NCI-H345 treated with DMSO at 0.1 percent for 48 hours (cell line): Measurements from ENCODE around the gene HDAC4.
"Not testable (repeated sequence)": the region's sequence is repeated elsewhere in the genome, so short reads cannot be mapped to it uniquely, and the experiment has no call there.

Experiments
- DNase-seq: peaks from one replicate; lab custom pipeline; 2025; ENCODE audit not compliant: unreplicated experiment; lab: John Stamatoyannopoulos, UW

Gene HDAC4

DNA sequence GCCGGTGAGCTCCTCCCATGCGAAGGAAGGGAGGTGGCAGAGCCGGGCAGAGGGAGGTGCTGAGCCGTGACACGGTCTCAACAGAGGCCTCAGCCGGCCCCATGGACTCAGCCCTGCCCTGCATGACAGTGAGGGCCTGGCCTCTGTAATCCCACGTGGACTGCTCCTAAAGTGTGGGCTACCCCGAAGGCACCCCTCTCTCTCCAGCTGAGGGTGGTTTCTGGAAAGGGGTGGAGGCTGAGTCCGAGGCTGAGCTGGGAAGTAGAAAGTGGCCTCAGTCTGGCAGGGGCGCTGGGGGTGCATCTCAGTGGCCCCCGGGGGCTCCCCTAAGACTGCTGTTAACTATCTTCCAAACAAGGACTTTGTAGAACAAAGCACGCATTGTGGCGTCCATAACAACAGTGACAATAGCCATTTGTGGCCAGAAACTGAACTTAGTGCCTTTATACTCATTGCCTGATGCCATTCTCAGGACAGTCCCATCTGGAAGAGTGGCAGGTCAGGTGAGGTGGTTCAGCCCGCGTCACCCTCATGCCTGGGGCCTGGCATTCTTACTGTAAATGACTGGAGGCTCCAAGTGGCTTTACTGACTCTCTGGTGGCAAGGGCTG lies 360.6 kb downstream of the HDAC4 start:
- DNase-seq: no peak

DNA sequence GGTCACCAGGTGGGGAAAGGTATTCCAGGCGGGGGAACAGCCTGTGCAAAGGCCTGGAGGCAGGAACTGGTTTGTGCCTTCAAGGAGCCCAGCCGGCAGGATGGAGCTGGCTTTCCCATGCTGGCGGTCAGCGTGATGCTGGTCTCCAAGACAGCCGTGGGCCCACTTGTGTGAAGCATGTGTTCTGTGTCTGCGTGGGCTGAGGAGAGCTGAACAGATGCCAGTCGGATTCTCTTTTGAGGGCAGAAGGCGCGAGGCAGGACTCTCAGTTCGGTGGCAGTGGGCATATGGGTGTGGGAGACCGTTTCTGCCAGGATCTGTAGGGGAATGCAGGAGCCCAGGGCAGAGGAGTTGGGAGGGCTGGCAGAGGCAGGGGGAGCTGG lies 361.4 kb downstream of the HDAC4 start:
- DNase-seq: no peak

DNA sequence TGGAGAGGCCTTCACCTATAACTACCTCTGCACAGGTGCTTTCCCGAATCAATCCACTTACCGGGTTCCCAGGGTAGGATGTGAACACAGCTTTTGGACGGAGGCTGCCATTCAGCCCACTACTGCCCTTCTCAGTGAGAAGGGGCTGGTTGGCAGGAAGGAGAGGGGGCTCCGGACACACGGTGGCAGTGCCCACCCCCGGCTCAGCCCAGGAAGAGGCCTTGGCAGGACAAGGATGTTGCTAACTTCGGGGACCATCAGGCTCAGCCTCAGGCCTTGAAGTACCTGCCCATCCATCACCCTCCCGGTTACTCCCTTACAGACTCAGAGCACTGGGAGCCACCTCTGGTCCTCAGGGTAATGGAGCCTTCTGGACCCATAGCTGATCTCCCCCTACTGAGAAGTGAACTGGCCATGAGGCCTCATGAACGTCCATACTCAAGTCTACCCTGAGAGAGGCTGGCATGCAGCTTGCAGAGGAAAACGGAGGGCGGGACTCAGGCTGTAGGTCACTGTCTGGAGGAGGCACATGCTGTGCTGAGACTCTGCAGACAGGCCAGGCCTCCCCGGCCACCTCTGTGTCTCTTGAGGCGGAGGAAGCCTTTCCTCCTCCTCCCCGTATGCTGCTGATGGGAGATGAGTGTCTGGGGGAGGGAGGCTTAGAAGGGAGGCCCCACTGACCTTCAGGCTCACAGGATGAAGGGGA lies 361.9 kb downstream of the HDAC4 start:
- no peak for DNase-seq

DNA sequence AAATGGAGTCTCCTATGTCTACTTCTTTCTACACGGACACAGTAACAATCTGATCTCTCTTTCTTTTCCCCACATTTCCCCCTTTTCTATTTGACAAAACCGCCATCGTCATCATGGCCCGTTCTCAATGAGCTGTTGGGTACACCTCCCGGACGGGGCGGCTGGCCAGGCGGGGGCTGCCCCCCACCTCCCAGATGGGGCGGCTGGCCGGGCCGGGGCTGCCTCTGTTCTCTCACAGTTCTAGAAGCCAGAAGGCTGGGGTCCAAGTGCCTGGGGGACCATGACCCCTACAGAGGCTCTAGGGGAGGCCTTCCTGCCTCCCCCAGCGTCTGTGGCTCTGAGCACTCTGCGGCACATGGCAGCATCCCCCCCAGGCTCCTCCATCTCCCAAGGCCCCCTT lies 362.5 kb downstream of the HDAC4 start:
- DNase-seq: not testable (repeated sequence)

DNA sequence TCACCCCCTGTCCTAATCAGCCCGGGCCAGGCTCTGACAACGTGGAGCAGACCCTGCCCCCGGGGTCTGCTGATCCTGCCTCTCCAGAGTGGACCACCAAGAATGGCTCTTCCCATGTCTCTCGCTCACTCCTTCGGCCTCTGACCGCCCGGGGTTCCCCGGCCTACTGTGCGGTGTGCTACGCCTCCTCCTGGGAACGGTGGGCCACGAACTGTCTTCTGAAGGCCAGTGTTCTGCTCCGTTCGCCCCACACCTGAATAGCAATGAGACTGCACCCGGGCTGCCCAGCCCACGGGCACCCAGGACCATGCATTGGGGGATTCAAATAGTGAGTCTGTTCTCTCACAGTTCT lies 363.3 kb downstream of the HDAC4 start:
- DNase-seq: no peak

DNA sequence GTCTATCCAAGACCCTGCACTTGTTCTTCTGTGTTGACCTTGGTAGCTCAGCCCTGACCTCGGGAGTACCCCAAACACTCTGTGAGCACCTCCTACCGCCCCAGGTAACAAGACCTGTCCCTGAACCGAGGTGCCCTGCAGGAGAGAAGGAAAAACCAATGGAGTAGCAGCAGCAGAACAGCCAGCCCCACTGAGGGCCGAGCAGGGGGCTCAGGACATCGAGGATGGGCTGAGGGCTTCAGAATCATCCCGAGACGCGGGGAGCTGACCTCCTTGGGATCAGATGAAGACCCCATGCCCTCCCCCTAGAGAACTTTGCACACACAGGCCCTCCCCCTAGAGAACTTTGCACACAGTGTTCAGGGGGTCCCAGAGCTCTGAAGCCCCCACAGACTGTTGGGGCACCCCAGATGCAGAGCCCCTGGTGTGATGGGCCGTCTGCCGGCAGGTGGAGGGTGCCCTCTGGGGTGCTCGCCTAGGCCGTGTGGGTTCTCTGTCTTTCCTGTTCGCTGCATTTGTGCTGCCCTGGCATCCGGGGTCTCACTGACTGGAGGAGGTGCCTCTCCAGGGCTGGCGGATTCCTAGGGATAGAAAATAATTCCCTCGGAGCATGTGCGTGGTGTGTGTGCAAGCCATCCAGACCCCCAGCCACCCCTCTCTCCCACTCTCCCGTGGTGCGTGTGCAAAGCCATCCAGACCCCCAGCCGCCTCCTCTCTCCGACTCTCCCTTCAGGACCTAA lies 363.8 kb downstream of the HDAC4 start:
- DNase-seq: no peak

DNA sequence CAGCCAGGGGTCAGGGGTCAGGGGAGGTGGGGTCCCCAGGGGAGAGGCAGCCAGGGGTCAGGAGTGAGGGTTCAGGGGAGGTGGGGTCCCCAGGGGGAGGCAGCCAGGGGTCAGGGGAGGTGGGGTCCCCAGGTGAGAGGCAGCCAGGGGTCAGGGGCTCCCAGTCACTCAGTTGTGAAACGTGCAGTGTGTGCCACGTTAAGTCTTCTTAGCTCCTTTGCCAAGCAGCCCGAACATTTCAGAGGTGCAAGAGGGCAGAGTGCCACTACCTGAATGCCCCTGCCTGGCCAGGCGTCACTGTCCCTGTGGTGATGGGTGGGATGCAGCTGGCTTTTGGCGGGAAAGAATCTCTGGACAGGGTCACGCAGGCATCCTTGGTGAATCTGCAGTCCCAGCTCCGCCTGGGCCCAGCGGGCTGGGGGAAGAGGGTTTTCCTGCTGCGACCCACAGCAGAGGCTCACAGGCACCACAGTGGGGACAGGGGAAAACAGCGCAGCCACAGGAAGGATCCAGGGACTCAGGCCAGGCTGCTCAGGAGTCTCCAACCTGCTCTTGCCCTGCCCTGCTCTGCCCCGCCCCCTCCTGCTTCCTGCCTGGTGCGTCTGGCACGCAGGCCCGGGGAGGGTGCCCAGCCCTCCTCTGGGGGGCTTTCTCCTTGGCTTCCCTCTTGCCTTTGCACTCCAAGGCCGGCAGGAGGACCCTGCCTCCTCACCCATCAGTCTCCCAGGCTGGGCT lies 364.7 kb downstream of the HDAC4 start:
- DNase-seq: no peak

DNA sequence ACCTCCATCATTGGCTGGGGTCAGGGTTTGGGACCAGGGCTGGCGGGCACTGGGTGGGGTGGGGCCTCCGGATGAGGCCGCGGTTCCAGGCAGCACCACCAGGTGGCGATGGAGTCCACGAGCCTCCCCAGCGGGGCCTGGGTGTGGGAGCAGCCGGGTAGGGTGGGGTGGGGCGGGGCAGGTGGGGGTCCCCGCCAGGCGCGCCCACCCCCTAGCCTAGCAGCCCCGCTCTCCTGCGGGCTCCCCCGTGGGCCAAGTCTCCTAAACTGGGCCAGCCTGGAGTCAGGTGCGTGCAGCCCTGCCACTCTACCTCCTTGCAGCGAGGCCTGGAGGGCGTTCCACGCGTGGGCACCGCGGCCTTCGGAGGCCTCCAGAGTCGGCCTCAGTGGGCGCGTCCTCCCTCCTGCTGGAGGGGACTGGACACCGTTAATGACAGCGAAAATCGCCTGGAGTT lies 365.4 kb downstream of the HDAC4 start:
- no peak for DNase-seq

DNA sequence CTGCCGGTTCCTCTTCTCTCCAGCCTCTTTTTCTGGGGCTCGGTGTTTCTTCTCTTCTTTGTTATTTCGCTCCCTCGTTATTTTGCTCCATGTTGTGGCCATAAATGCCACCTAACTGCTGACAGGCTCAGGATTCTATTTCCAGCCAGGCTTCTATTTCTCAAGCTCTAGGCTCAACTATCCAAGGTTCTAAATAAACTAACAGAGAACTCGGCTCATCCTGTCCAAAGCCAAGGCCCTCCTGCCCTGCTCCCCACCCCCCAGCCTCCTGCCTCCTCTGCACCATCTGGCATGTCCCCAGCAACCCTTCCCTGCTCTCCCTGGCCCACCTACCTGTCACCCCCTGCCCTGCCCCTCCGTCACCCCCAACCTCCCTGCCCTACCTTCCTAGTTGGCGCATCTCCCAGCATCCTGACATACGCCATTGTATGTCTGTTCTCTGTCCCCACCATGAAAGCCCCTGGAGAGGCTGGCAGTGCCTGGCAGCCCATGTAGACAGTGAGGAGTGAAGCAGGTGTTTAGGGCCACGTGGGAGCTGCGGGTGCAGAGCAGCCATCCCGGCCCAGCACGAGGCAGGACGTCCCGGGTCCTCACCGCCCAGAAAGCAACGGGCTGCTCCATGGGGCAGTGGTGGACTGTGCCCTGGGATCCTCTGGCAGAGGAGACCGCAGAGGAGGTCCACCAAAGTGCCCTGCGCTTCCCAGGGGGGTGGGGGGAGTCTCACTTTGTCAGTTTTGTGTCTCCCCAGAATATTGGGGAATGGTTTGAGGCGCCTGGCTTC lies 366.1 kb downstream of the HDAC4 start:
- no peak for DNase-seq

DNA sequence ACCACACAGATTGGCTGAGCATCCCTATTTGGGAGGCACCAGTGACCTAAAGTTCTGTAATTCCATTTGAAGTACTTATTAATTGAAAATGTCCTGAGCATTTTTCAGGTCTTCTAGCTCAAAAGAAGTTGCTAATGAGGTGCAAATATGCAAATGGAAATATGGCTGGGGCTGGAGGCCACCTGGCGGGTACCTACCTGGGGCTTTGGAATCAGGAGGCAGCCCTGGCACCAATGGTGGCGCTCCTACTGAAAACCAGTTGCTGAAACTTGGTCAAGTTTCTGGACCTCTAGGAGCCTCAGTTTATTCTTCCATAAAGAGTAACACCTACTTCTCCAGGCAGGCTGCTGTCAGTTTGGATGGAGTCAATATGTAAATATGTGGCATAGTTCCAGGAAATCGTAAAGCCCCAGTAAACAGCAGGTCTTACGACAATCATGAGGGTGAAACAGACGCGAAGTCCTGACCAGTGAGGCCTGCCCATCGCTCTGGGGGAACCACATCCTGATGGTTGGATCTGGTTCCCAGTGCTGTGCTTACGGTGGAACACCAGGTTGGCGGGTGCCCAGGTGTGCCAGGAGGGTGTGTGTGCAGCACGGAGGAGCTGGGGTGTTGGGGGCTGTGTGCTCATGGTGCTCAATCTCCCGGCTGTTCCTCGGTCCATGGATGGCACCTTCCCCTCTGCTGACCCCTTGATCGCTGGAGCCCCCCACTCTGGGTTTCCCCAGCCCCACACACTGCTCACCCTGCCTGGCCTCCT lies 366.8 kb downstream of the HDAC4 start:
- no peak for DNase-seq

DNA sequence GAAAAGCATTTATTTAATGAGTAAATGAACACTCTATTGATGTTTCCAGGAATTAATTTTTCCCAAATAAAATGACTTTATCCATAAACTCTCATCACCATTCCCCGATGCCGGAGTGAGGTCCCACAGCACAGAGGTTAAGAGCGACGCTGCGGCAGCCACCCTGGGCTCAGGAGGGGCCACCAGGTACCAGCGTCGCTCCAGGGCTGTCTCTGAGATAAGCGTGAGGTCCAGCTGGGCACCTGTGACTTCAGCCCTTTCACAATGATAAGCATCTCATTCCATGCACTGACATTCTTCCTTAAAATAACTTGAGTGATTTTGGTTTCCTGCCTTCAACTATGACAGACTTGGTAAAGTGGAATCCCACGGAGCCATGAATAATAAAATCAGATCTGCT lies 370.9 kb downstream of the HDAC4 start:
- no peak for DNase-seq

DNA sequence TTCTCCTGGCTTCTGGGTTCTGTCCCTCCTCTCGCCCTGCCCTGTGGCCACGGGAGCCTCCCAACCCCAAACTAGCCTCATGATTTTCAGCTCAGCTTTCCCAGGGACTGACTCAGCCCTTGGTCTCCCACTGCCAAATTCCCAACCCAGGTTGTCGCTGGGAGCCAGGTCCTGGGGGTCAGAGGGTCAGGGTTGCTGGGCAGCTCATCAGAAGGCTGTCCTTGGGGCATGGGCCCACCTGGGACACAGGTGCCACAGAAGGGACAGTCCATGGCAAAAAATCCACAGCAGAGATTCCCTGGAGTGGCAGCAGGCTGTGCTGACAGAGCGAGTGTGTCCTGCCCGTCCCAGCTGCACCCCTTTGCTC lies 372.6 kb downstream of the HDAC4 start:
- DNase-seq: no peak

DNA sequence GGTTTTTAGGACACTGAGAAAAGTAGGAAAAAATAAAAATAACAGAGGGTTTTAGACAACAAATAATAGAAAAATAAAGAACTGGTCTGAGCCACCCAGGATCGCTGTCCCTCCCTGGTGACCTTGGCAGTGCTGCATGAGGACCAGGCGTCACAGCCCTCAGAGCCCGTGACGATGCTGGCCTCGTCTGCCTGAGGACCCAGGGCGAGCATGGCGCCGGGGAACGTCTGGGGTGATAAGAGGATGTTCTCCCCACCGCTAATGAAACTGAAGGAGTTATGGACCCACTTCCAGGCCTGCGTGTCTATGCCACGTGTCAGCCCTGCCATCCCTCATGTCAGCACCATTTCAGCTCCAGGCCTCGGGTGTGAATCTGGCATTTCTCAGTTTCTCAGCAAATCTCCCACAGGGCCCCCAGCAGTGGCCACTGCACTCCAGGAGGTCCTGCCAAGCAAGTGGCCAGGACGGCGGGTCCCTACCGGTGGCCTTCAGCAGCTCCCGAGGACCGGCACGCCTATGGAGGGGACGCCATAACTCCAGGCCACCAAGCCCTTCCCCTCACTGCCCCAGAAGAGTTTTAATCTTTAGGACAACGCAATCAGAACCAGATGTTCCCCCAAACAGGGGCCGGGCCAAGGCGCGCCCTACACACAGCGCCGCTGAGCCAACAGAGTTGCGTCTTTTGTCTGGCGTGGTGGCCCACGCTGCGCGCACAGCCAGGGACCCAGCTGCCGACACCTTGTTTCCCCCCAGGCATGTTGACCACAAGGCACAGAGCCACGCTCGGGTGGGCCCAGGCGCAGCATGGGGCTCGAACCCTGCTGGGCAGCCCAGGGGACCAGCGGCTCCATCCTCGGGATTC lies 373.2 kb downstream of the HDAC4 start:
- no peak for DNase-seq

DNA sequence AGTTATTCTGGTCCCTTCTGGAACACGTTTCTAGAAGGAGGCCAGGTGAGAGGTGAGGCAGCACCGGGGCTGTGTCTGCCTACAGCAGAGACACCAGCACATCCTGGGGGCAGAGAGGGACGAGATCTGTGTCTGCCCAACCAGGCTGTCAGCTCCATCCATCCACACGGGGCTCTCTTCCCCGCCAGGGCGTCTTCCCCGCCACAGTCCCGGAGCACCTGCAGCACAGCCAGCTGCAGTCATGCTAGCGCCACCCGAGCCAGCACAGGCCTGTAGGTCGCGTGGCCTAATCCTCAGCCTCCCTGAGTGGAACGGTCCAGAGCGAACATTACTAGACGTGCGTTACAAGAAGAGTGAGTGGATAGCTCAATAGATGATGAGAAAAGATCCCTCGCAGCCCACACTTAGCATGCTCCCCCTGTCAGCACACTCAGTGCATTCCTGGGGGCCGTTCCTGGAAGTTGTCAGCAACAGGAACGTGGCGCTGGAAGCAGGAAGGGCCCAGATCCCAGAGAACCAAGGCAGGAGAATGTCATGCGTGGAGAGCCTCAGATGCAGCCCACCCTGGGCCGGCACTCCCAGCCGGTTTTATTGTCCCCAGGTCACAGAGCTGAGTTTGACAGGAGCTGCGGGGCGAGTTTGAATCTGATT lies 374.0 kb downstream of the HDAC4 start:
- no peak for DNase-seq

DNA sequence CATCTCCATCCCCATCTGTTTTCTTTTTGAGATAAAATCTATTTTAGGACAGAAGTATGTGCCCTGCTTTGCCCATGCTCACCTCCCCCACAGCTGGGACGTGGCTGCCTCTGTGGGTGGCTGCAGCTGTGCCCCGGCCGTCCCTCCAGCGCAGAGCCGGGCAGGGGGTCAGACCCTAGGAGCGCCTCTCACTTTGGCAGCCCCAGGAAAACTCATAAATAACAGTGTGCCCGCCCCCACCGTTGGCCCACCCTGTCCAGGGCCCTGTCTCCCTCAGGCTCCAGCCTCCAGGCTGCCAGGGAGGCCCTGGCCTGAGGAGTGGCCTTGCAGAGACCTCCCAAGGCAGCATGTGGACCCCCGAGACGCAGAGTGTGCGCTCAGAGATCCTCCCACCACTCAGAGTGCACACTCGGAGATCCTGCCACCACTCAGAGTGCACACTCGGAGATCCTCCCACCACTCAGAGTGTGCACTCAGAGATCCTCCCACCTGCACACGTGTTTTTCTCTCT lies 374.8 kb downstream of the HDAC4 start:
- no peak for DNase-seq

DNA sequence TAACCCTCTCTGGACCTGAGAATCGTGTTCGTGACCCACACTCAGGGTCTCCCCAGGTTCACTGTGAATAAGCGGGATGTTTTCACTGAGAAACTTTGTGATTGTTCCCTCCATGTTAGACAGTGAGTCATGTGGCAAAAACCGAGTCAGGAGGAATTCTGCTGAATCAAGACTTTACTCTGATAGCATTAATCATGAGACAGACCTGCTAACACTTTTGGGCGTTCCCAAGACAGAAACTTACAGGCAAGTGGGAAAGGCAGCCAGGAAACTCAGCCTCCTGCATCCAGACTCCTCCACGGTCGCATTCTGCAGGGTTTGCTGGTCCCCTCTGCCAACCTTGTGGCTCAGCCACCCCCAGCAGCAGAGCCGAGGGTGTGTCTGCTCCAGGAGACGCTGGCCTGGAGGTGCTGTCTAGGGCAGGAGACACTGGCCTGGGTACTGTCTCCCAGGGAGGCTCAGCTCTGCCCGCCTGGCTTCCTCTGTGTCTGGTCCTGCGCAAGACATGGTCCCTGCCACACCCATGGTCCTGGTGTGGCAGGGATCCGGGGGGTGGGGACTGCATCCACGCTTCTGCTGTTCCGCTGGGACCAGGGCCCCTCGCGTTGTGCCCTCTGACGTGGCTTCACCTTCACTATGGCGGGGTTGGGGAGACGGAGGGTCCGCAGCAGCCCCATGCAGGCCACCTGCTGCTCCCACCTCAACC lies 375.6 kb downstream of the HDAC4 start:
- no peak for DNase-seq

DNA sequence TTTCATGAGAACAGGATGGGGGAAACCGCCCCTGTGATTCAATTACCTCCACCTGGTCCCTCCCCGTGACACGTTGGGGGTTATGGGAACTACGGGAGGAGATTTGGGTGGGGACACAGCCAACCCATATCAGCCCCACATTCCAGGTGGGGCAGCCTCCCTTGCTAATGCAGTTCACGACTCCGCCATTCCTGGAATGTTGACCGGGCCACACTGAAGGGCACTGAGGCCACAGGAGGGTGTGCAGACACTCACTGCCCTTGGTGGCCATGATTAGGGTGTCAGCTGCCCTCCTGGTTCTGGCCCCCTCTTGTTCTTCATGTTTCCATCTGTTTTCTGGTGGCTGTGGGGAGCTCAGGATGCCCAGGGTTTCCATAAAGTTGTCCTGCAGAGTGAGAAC lies 376.6 kb downstream of the HDAC4 start:
- no peak for DNase-seq
